GM21619 (cell line): Measurements from ENCODE around the gene PGM2.
"Not testable (repeated sequence)": the region's sequence is repeated elsewhere in the genome, so short reads cannot be mapped to it uniquely, and the experiment has no call there.

Experiments used
- ATAC-seq: cut with Tn5 transposase; IDR thresholded peaks from one replicate; pipeline ENCODE4 v1.9.1; 2021; ENCODE audit not compliant: unreplicated experiment

The PGM2 gene

DNA sequence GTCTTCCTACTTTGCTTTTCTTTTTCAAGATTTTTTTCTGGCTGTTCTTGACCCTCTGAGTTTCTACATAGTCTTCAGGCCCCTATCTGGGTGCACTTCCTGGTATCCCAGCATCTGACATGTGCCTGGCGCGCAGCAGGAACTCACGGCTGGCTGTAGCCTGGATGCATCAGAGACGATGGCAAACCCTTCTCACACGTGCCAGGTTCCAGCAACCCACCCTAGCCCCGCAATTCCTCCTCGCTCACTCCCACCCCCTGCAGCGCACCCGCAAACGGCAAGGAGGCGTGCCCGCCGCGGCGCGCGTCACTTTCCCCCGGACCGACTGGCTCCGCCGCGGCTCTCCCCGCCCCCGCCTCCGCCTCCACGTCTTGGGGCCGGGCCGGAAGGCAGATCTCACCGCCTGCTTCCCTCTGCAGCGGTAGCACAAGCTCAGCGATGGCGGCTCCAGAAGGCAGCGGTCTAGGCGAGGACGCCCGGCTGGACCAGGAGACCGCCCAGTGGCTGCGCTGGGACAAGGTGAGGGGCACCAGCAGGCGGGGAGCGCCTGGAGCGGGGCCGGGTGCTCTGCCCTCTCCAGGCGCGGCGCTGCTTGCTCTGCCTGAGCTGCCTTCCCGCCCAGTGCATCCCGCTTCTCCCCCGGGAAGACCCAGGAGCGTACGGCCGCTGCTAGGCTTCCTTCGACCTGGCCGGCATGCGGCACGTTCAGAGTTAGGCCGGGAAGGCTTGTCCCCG lies at the start of gene PGM2:
Gene PGM2, plus strand, starts transcription at position 392 of the 735 bp plus-strand sequence. Its CDS starts 47 bp downstream, at position 439.
- ATAC-seq: peak; percentile 95

DNA sequence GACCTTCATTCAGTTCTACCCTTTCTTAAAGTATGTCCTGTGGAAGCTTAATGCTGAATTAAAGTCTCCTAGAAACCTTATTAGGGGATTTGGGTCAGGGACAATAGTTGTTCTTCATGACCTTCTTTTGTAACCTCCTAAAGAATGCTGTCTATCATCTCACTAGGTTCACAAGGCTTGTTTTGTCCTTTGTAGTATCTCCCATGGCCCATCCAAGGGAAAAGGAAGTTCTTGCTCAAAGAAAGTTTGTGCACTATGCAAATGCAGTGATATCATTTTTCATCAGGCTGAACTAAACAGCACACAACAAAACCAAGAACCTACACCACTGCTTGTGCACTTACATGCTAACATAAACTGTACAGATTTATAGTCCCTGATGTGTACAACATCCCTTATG lies 46.6 kb upstream of the PGM2 start:
- ATAC-seq: no peak

GRCh38 chr4:37780444-37781130 lies 45.9 kb upstream of the PGM2 start:
- no peak for ATAC-seq

DNA sequence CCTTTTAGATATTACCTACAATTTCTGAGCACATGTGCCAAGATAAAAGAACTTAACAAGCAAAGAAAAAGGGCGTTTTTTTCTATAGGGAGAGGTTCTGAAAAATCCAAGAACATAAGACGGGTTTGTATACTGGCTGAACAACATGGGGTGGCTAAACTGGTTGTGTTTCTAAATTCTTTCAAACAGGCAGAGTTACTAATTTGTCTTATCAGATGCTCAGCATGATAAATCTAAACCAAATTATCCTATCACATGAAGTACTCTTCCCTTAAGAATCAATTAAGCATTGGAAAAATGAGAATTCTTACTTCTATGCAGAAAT lies 45.4 kb upstream of the PGM2 start:
- no peak for ATAC-seq

DNA sequence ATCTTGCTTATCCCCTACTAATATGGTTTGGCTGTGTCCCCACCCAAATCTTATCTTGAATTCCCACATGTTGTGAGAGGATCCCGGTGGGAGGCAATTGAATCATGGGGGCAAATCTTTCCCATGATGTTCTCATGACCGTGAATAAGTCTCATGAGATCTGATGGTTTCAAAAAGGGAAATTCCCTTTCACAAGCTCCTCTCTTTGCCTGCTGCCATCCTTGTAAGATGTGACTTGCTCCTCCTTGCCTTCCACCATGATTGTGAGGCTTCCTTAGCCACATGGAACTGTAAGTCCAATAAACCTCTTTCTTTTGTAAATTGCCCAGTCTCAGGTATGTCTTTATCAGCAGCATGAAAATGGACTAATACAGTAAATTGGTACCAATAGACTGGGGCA lies 40.2 kb upstream of the PGM2 start:
- ATAC-seq: not testable (repeated sequence)

- ATAC-seq: not testable (repeated sequence)
Measured at GRCh38 chr4:37787883-37788460, 38.5 kb upstream of the PGM2 start.

DNA sequence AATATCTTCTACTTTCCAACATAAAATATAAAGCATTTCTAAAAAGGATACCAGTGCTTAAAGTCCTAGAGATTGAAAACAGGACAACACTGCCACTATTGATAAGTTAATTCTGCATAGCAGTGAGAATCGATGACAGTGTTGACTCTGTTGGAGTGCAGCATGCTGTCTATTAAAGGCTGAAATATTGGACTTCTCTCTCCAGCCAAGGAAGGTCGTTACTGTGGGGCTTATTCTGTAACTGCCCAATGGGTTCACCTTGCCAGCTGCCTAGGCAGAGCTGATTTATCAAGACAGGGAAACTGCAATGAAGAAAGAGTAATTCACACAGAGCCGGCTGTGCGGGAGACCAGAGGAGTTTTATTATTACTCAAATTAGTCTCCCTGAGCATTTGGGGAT lies 37.7 kb upstream of the PGM2 start:
- no peak for ATAC-seq

DNA sequence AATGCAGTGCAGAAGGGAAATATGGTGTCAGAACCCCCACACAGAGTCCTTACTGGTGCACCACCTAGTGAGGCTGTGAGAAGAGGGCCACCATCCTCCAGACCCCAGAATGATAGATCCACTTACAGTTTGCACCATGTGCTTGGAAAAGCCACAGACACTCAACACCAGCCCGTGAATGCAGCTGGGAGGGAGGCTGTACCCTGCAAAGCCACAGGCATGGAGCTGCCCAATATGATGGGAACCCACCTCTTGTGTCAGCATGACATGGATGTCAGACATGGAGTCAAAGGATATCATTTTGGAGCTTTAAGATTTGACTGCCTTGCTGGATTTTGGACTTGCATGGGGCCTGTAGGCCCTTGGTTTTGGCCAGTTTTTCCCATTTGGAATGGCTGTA lies 34.2 kb upstream of the PGM2 start:
- ATAC-seq: no peak

DNA sequence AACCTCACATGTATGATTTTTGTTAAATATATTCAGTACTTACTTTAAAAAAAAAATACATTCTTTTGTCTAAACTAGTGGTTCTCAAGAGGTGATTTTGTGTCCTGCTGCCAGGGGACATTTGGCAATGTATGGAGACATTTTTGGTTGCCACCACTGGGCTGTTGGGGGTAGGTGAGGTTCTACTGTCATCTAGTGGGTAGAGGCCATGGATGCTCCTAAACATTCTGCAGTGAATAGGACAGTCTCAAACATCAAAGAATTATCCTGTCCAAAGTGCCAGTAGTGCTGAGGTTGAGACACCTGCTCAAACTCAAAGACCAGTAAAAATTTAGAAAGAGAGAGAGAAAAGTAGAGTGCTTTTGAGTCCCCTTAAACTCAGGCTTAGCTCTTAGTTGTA lies 32.9 kb upstream of the PGM2 start:
- ATAC-seq: no peak

DNA sequence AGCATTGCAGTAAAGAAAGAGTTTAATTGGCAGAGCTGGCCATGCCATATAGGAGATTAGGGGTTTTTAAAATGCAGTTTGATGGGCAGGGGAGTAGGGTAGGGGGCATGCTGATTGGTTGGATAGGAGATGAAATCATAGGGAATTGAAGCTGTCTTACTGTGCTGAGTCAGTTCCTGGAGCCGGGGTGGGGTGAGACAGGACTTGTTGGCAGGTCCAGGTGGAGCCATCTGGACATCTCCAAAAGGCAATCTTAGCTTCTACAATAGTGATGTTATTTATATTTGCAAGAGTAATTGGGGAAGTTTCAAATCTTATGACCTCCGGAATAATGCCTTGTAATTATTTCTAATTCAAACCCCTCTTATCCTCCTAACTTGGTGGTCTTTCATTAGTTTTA lies 32.4 kb upstream of the PGM2 start:
- ATAC-seq: no peak

GRCh38 chr4:37795581-37796195 lies 30.8 kb upstream of the PGM2 start:
- no peak for ATAC-seq

- ATAC-seq: no peak
Measured at GRCh38 chr4:37797374-37797773, 29.1 kb upstream of the PGM2 start.

DNA sequence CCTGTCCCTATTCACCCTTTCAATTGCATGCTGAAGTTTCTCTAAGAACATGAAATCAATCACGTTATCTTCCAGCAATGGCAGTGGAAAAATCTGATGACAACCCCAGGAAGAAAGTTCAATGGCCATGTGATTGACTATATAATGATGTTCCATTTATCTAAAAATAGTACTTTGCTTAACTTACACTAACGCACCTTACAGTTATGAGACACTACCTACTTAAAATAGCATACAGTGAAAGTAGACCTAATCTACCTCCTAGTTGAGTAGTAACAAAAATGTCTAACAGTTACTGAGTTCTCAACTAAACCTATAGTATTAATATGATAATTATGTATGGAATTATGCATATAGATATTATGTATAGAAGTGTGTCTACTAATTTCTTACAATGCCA lies 28.6 kb upstream of the PGM2 start:
- no peak for ATAC-seq

- no peak for ATAC-seq
Measured at GRCh38 chr4:37798616-37799015, 27.9 kb upstream of the PGM2 start.

- ATAC-seq: no peak
Measured at GRCh38 chr4:37799941-37800554, 26.4 kb upstream of the PGM2 start.

GRCh38 chr4:37802068-37802666 lies 24.3 kb upstream of the PGM2 start:
- no peak for ATAC-seq

GRCh38 chr4:37803348-37803973 lies 23.0 kb upstream of the PGM2 start:
- ATAC-seq: no peak

GRCh38 chr4:37805091-37805490 lies 21.4 kb upstream of the PGM2 start:
- ATAC-seq: no peak

DNA sequence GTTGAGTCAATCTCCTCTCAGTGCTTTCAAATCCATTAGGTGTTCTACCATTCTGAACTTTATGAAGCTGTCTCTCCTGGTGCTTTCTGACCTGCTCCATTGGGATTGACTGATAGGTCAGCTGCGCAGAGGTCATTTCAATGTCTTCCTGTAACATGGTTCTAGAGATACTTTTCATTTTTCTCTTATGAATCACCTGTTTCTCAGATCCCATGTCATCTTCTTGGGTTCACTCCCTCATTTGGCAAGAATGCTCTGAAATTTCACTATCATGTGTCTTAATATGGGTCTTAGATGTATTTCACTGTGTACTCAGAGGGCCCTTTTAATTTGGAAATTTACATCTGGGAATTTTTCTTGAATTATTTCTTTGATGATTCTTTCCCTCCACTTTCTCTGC lies 13.8 kb upstream of the PGM2 start:
- ATAC-seq: peak; percentile 85

DNA sequence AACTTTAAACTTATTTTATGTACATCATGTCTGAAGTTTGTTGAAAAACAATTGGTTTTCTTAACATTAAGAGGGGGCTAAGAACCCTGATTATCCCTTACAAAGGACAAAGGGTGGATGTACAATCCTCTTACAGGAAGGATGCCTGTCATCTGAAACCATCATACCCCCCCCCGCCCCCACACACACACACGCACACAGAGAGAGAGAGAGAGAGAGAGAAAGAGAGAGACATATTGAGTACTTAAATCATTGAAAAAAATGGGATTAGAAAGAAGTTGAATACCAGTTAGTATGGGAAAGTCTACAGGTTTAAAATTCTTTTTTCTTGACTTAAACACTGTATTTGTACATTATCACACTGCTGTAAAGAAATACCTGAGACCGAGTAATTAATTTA lies 10.9 kb upstream of the PGM2 start:
- no peak for ATAC-seq

DNA sequence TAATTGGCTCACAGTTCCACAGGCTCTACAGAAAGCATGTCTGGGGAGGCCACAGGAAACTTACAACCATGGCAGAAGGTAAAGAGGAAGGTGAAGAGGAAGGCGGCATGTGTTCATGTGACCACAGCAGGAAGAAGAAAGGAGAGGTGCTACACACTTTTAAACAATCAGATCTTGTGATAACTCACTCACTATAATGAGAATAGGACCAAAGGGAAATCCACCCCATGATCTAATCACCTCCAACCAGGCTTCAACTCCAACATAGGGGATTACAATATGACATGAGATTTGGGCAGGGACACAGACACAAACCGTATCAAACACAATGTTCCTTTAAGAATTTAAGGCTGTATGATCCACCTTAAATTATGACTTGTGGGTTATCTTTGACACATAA lies 10.5 kb upstream of the PGM2 start:
- no peak for ATAC-seq
